Neural cell (in vitro differentiated cells): ENCODE measurements around the gene EEIG2.

Source experiments
- CTCF ChIP-seq: fragments of 450-650 bp; IDR thresholded peaks from 2 replicates; pipeline ENCODE4 v1.5.1; 2014; ENCODE audit warnings: antibody characterized with exemption, mild to moderate bottlenecking, moderate library complexity; ENCODE audit not compliant: poor library complexity, severe bottlenecking
- EP300 ChIP-seq: fragments of 450-650 bp; conservative IDR thresholded peaks from 2 replicates; pipeline ENCODE4 v1.6.1; 2014; ENCODE audit warnings: antibody characterized with exemption, mild to moderate bottlenecking, moderate library complexity; ENCODE audit not compliant: poor library complexity, severe bottlenecking
- EZH2 ChIP-seq: fragments of 200-600, 300-800 bp; shearing (Covaris generic), sonication (generic); IDR thresholded peaks from 2 replicates; pipeline ENCODE4 v1.6.1; 2014; ENCODE audit warnings: antibody characterized with exemption, low read length, borderline replicate concordance, mild to moderate bottlenecking; ENCODE audit not compliant: insufficient read depth, poor library complexity, severe bottlenecking
- MXI1 ChIP-seq: fragments of 450-650 bp; conservative IDR thresholded peaks from 2 replicates; pipeline ENCODE4 v1.6.1; 2014; ENCODE audit warnings: antibody characterized with exemption, mild to moderate bottlenecking; ENCODE audit not compliant: poor library complexity, severe bottlenecking
- POLR2AphosphoS5 ChIP-seq: IDR thresholded peaks from 2 replicates; pipeline ENCODE4 v1.6.1; 2012
- REST ChIP-seq: IDR thresholded peaks from 2 replicates; pipeline ENCODE4 v1.6.1; 2012; ENCODE audit warnings: borderline replicate concordance
- SMC3 ChIP-seq: fragments of 450-650 bp; conservative IDR thresholded peaks from 2 replicates; pipeline ENCODE4 v1.6.1; 2014; ENCODE audit warnings: antibody characterized with exemption, mild to moderate bottlenecking, moderate library complexity; ENCODE audit not compliant: poor library complexity
- TAF1 ChIP-seq: IDR thresholded peaks from 2 replicates; pipeline ENCODE4 v1.6.1; 2012; ENCODE audit warnings: low read depth

GRCh38 chr1:108606478-108606877 lies 46.6 kb downstream of the EEIG2 start:
- TF ChIP-seq CTCF (no peak), REST (no peak), POLR2AphosphoS5 (no peak), EZH2 (no peak), MXI1 (no peak), EP300 (no peak), TAF1 (no peak), SMC3 (no peak)
